B cell (primary cell): Measurements from ENCODE around the gene TUBA4B. TPM values are rescaled to one million over a fixed set of nuclear protein-coding genes. Genes with fewer than 3 reads are reported as not detected.

Source experiments
- ATAC-seq: fragments of 200-7000 bp; cut with Tn5 transposase; one replicate; pipeline ENCODE4 v1.10.0; 2021; ENCODE audit warnings: low read depth, mild to moderate bottlenecking, moderate number of reproducible peaks, moderate library complexity
- CTCF ChIA-PET: fragments of 350-600 bp; sonication (Branson Sonifier 250); formaldehyde crosslinking; loops from one replicate; lab custom pipeline; 2021; ENCODE audit warnings: antibody characterized with exemption, inconsistent platforms; lab: Charles Lee
- POLR2A ChIA-PET: fragments of 350-600 bp; sonication (Branson Sonifier 250); formaldehyde crosslinking; loops from one replicate; lab custom pipeline; 2021; ENCODE audit warnings: antibody characterized with exemption; lab: Charles Lee
- DNase-seq: peaks from one replicate; pipeline ENCODE4 v3.0.0; 2013
- H2AFZ ChIP-seq: 2 replicates; pipeline ENCODE4 v1.6.1; 2012; ENCODE audit warnings: mild to moderate bottlenecking, low read depth, low read length; ENCODE audit not compliant: insufficient read depth, poor library complexity, severe bottlenecking
- H3K27ac ChIP-seq, 2 donors: 1 replicate in 1 of 2; 2 replicates in 1 of 2; pipeline ENCODE4 v1.5.1; 2012 to 2013; ENCODE audit warnings: low read length in 2 of 2, mild to moderate bottlenecking in 2 of 2, moderate library complexity in 1 of 2
- H3K27me3 ChIP-seq, 4 experiments: fragments of 200-600 bp in 1 of 4; sonication (generic) in 1 of 4; replicated peaks in 1 of 4; 1 replicate in 2 of 4; 2 replicates in 2 of 4; pipeline versions ENCODE4 v1.6.1 to v1.7.0; 2013 to 2016; ENCODE audit warnings: low read length in 3 of 4, mild to moderate bottlenecking in 2 of 4, mixed read lengths in 1 of 4, moderate library complexity in 1 of 4; ENCODE audit not compliant: insufficient read depth in 4 of 4, control insufficient read depth in 3 of 4; ENCODE audit errors: control extremely low read depth in 1 of 4
- H3K36me3 ChIP-seq, 2 experiments: replicated peaks in 1 of 2; 1 replicate in 1 of 2; 2 replicates in 1 of 2; pipeline versions ENCODE4 v1.6.1 to v1.7.1; 2013; ENCODE audit warnings: low read length in 1 of 2; ENCODE audit not compliant: insufficient read depth in 2 of 2, control insufficient read depth in 1 of 2; ENCODE audit errors: control extremely low read depth in 1 of 2, extremely low read depth in 1 of 2
- H3K4me1 ChIP-seq, 2 donors: fragments of 200-600 bp in 1 of 2; sonication (generic) in 1 of 2; 1 replicate in 1 of 2; 2 replicates in 1 of 2; pipeline versions ENCODE4 v1.5.1 to v1.6.1; 2013 to 2017; ENCODE audit warnings: low read length in 2 of 2; ENCODE audit not compliant: control insufficient read depth in 2 of 2, insufficient read depth in 2 of 2
- H3K4me2 ChIP-seq: replicated peaks from 2 replicates; pipeline ENCODE3; 2012; ENCODE audit warnings: mild to moderate bottlenecking, low read depth, low read length; ENCODE audit not compliant: poor library complexity, severe bottlenecking
- H3K4me3 ChIP-seq, 5 experiments: fragments of 200-600 bp in 1 of 5; sonication (generic) in 1 of 5; 1 replicate in 3 of 5; 2 replicates in 2 of 5; pipeline versions ENCODE4 v1.5.1 to v1.7.0; 2011 to 2016; ENCODE audit warnings: low read length in 4 of 5, mild to moderate bottlenecking in 4 of 5, low read depth in 2 of 5, control low read depth in 1 of 5, moderate library complexity in 1 of 5; ENCODE audit not compliant: insufficient read depth in 1 of 5; ENCODE audit errors: control extremely low read depth in 1 of 5, extremely low read depth in 1 of 5
- H3K79me2 ChIP-seq: fragments of 200-600 bp; sonication (generic); one replicate; pipeline ENCODE4 v1.6.0; 2016; ENCODE audit warnings: low read length; ENCODE audit not compliant: control insufficient read depth, insufficient read depth
- H3K9ac ChIP-seq: fragments of 200-600 bp; sonication (generic); 2 replicates; pipeline ENCODE4 v1.6.1; 2017; ENCODE audit warnings: mild to moderate bottlenecking, low read length, moderate library complexity
- H3K9me3 ChIP-seq, 3 donors: one replicate each; pipeline versions ENCODE4 v1.6.1 to v1.7.1; 2013; ENCODE audit warnings: low read length in 2 of 3; ENCODE audit not compliant: control insufficient read depth in 2 of 3, insufficient read depth in 1 of 3; ENCODE audit errors: control extremely low read depth in 1 of 3
- H4K20me1 ChIP-seq: 2 replicates; pipeline ENCODE4 v1.6.0; 2012; ENCODE audit warnings: mild to moderate bottlenecking, low read length; ENCODE audit not compliant: insufficient read depth, control insufficient read depth, poor library complexity, severe bottlenecking
- H3K27ac Mint-ChIP-seq: one replicate; pipeline ENCODE4 v1.8.0; 2021; ENCODE audit warnings: mixed read lengths
- H3K27me3 Mint-ChIP-seq: one replicate; pipeline ENCODE4 v1.8.0; 2021; ENCODE audit warnings: mixed read lengths
- H3K4me1 Mint-ChIP-seq: one replicate; pipeline ENCODE4 v1.8.0; 2021; ENCODE audit warnings: mixed read lengths
- H3K4me3 Mint-ChIP-seq: one replicate; pipeline ENCODE4 v1.8.0; 2021; ENCODE audit warnings: mixed read lengths
- H3K9me3 Mint-ChIP-seq: one replicate; pipeline ENCODE4 v1.8.0; 2022; ENCODE audit warnings: mixed read lengths; ENCODE audit not compliant: insufficient read depth
- EZH2 ChIP-seq: IDR thresholded peaks from 2 replicates; pipeline ENCODE4 v1.6.1; 2012; ENCODE audit warnings: borderline replicate concordance, low read depth, mild to moderate bottlenecking, moderate library complexity, low read length; ENCODE audit not compliant: insufficient read depth, poor library complexity, severe bottlenecking
- WGBS: methylation state at CpG from one replicate; pipeline ENCODE4 v1.1.5; 2013; ENCODE audit warnings: missing lambda C conversion rate; ENCODE audit not compliant: insufficient coverage; 5-methylcytosine and 5-hydroxymethylcytosine counted together
- intact Hi-C: fragments of 100-400 bp; cut with micrococcal nuclease; formaldehyde crosslinking; loops from one replicate; pipeline ENCODE4 v1.10.0; 2022
- polyA plus RNA-seq: library from polyadenylated mRNA; depleted of rRNA; stranded (reverse); fragments of >200 nt; gene quantifications from 2 replicates; pipeline ENCODE4 v1.2.3, GENCODE V29; 2012
- total RNA-seq, 2 donors: library from RNA; stranded (reverse); fragments of 120-200 nt in 1 of 2; gene quantifications; 1 replicate in 1 of 2; 2 replicates in 1 of 2; pipeline versions ENCODE4 v1.2.3 to v1.2.4, GENCODE V29; 2013 to 2022
- TF ChIP-seq, protein P1 (sequence below): fragments of 200-600 bp; IDR thresholded peaks from one replicate; pipeline ENCODE4 v1.8.0; 2022; ENCODE audit warnings: antibody characterized with exemption, mild to moderate bottlenecking

The TUBA4B gene
- total and polyA plus RNA-seq, 2 donors (not counting 1 experiment from before 2014, with no cell fraction given): not detected

DNA sequence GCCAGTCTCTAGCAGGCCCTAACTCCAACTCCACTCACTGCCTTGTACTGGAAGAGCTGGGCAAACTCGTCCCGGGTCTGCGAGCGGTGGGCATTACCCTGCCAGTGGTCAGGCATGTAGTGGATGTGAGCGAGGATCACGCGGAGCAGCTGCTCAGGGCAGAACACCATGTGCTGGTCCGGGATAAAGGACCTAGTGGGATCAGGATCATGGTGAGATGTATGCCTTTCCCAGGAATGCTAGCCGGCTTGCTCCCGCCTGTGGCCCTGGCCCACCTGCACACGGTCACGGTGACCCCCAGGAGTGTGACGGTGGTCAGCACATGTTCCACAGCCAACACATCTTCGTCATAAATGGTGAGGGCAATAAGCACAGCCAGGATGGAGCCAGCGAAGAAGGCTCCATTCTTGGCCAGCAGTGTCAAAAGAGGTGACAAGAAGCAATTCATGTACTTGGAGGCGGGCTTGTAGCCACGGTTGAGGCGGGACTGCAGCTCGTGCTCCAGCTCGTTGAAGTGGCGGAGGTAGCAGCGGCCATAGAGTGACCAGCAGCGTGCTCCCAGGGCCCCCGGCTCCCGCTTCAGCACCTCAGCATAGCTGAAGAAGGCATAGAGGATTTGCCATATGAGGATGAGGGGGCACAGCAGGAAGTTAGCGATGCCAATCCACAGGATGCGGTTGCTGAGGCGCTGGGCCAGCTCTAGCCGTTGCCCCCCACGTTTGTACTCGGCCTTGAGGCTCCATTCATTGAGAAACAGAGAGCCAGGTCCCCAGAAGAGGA, 29.0 kb upstream of the TUBA4B start:
- Histone ChIP-seq H2AFZ (no peak overlapping the region), H3K9ac (no peak overlapping the region), H3K27ac (no peak overlapping the region), H3K27me3 (no peaks in the 10 kb centered on the region), H3K79me2 (peaks cover 32% of the 10 kb centered on the region), H3K4me3 (no peak overlapping the region), H3K4me2 (no peak overlapping the region), H3K36me3 (peaks cover 11 to 63% of the 10 kb centered on the region in 2 experiments), H3K4me1 (peaks cover 17 to 22% of the 10 kb centered on the region in 2 donors), H3K9me3 (no peaks in the 10 kb centered on the region), H4K20me1 (peaks cover 84% of the 10 kb centered on the region)
- ATAC-seq: no peak
- H3K27ac Mint-ChIP-seq: no peak overlapping the region
- no peak overlapping the region for H3K4me3 Mint-ChIP-seq
- TF ChIP-seq, protein P1, sequence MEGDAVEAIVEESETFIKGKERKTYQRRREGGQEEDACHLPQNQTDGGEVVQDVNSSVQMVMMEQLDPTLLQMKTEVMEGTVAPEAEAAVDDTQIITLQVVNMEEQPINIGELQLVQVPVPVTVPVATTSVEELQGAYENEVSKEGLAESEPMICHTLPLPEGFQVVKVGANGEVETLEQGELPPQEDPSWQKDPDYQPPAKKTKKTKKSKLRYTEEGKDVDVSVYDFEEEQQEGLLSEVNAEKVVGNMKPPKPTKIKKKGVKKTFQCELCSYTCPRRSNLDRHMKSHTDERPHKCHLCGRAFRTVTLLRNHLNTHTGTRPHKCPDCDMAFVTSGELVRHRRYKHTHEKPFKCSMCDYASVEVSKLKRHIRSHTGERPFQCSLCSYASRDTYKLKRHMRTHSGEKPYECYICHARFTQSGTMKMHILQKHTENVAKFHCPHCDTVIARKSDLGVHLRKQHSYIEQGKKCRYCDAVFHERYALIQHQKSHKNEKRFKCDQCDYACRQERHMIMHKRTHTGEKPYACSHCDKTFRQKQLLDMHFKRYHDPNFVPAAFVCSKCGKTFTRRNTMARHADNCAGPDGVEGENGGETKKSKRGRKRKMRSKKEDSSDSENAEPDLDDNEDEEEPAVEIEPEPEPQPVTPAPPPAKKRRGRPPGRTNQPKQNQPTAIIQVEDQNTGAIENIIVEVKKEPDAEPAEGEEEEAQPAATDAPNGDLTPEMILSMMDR: no peak
- no peak for TF ChIP-seq EZH2
- H3K27me3 Mint-ChIP-seq: no peaks in the 10 kb centered on the region
- peaks cover 26% of the 10 kb centered on the region for H3K4me1 Mint-ChIP-seq
- CTCF ChIA-PET: interaction anchor here (0.7 to 1.9 kb wide), 2 partner anchors 70 to 71 kb away, joined by 3 to 6 read pairs; no protein-coding TSS in a partner anchor
- POLR2A ChIA-PET: no interaction called here
- DNase-seq: no peak
- intact Hi-C loops: no loop called here
- 97% methylated on average over 27 of the region's 31 CpGs for WGBS
- no peaks in the 10 kb centered on the region for H3K9me3 Mint-ChIP-seq

DNA sequence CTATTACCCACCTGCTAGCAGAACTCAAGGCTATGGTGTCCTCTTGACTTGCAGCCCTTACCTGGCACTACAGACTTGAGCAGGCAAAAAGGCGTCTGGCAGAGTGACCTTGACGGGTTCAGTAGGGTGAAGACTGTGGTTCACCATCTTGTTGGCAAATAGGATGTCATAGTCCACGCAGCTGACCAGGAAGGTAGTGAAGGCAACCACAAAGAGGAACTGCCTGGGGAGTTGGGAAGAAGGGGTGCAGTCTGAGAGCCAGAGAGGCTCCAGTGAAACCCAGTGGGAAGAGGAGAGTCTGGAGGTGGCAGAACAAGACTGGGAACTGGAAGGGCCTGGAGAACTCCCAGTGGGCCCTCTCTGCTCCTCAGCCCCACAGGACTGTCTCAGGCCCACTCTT, 27.7 kb upstream of the TUBA4B start:
- Histone ChIP-seq H3K4me3 (no peak overlapping the region), H3K9me3 (no peaks in the 10 kb centered on the region), H3K4me1 (peaks cover 13 to 17% of the 10 kb centered on the region in 2 donors), H3K27ac (no peak overlapping the region), H3K27me3 (no peaks in the 10 kb centered on the region), H3K9ac (no peak overlapping the region), H4K20me1 (peaks cover 76% of the 10 kb centered on the region), H3K36me3 (peaks cover 11 to 56% of the 10 kb centered on the region in 2 experiments), H2AFZ (no peak overlapping the region), H3K4me2 (no peak overlapping the region), H3K79me2 (peaks cover 40% of the 10 kb centered on the region)
- no peak overlapping the region for H3K27ac Mint-ChIP-seq
- no peak overlapping the region for H3K4me3 Mint-ChIP-seq
- H3K27me3 Mint-ChIP-seq: no peaks in the 10 kb centered on the region
- intact Hi-C loops: loop anchor here (5.0 kb wide), 1 partner anchor 372 kb away; the partner anchor contains the start of gene STK11IP
- no peaks in the 10 kb centered on the region for H3K9me3 Mint-ChIP-seq
- POLR2A ChIA-PET: no interaction called here
- TF ChIP-seq, protein P1: no peak
- no peak for TF ChIP-seq EZH2
- DNase-seq (no peak), ATAC-seq (no peak)
- CTCF ChIA-PET: interaction anchor here (1.8 to 1.9 kb wide), 2 partner anchors 54 to 70 kb away, joined by 6 to 7 read pairs; no protein-coding TSS in a partner anchor
- WGBS: 62% methylated on average over 3 of the region's 3 CpGs
- H3K4me1 Mint-ChIP-seq: peaks cover 28% of the 10 kb centered on the region
